CD14-positive monocyte (primary cell): ENCODE measurements around the gene AURKA. TPM values are rescaled to one million over a fixed set of nuclear protein-coding genes. Genes with fewer than 3 reads are reported as not detected.

ENCODE experiments used
- DNase-seq, 3 donors: peaks; one replicate each; pipeline ENCODE4 v3.0.0-alpha.2; 2011 to 2022
- H2AFZ ChIP-seq: 2 replicates; pipeline ENCODE4 v1.6.0; 2012; ENCODE audit warnings: mild to moderate bottlenecking, low read depth, low read length, inconsistent platforms; ENCODE audit not compliant: insufficient read depth, poor library complexity, severe bottlenecking
- H3K27ac ChIP-seq, 2 donors: 1 replicate in 1 of 2; 2 replicates in 1 of 2; pipeline ENCODE4 v1.5.1; 2012 to 2013; ENCODE audit warnings: low read length in 2 of 2, control low read depth in 1 of 2, inconsistent platforms in 1 of 2, low read depth in 1 of 2, mild to moderate bottlenecking in 1 of 2
- H3K27me3 ChIP-seq, 2 donors: one replicate each; pipeline versions ENCODE4 v1.6.0 to v1.6.1; 2011 to 2013; ENCODE audit warnings: low read length in 2 of 2; ENCODE audit not compliant: control insufficient read depth in 2 of 2, insufficient read depth in 2 of 2
- H3K36me3 ChIP-seq, 2 donors: replicated peaks in 1 of 2; 1 replicate in 1 of 2; 2 replicates in 1 of 2; pipeline versions ENCODE4 v1.5.1 to v1.6.1; 2012 to 2013; ENCODE audit warnings: low read length in 2 of 2, control low read depth in 1 of 2, inconsistent platforms in 1 of 2, mild to moderate bottlenecking in 1 of 2; ENCODE audit not compliant: insufficient read depth in 2 of 2, control insufficient read depth in 1 of 2
- H3K4me1 ChIP-seq, 2 donors: 1 replicate in 1 of 2; 2 replicates in 1 of 2; pipeline versions ENCODE4 v1.5.1 to v1.6.1; 2012 to 2013; ENCODE audit warnings: low read length in 2 of 2, control low read depth in 1 of 2, inconsistent platforms in 1 of 2, mild to moderate bottlenecking in 1 of 2, moderate library complexity in 1 of 2; ENCODE audit not compliant: insufficient read depth in 2 of 2, control insufficient read depth in 1 of 2
- H3K4me2 ChIP-seq: replicated peaks from 2 replicates; pipeline ENCODE3; 2012; ENCODE audit warnings: low read length, moderate library complexity, mild to moderate bottlenecking; ENCODE audit not compliant: poor library complexity, severe bottlenecking; ENCODE audit errors: extremely low read depth
- H3K4me3 ChIP-seq, 3 experiments: fragments of 200-600 bp in 1 of 3; sonication (generic) in 1 of 3; replicated peaks in 1 of 3; 1 replicate in 2 of 3; 2 replicates in 1 of 3; pipeline ENCODE4 v1.5.1; 2011 to 2013; ENCODE audit warnings: low read length in 3 of 3, mild to moderate bottlenecking in 3 of 3, control low read depth in 2 of 3, low read depth in 2 of 3, inconsistent platforms in 1 of 3, moderate library complexity in 1 of 3
- H3K79me2 ChIP-seq: 2 replicates; pipeline ENCODE4 v1.6.0; 2012; ENCODE audit warnings: mild to moderate bottlenecking, control low read depth, inconsistent platforms, low read length, moderate library complexity; ENCODE audit not compliant: insufficient read depth
- H3K9ac ChIP-seq: 2 replicates; pipeline ENCODE4 v1.6.0; 2017; ENCODE audit warnings: low read length, mild to moderate bottlenecking; ENCODE audit not compliant: insufficient read depth, poor library complexity, severe bottlenecking
- H3K9me3 ChIP-seq, 2 donors: replicated peaks in 1 of 2; 1 replicate in 1 of 2; 2 replicates in 1 of 2; pipeline versions ENCODE4 v1.5.1 to v1.6.1; 2012 to 2013; ENCODE audit warnings: low read length in 2 of 2, control low read depth in 1 of 2; ENCODE audit not compliant: control insufficient read depth in 1 of 2, insufficient read depth in 1 of 2
- H4K20me1 ChIP-seq: 2 replicates; pipeline ENCODE4 v1.6.0; 2012; ENCODE audit warnings: mild to moderate bottlenecking, low read length, control low read depth, moderate library complexity; ENCODE audit not compliant: insufficient read depth
- H3K27ac Mint-ChIP-seq, 7 donors: one replicate each; pipeline ENCODE4 v1.8.0; 2020; ENCODE audit warnings: mild to moderate bottlenecking in 7 of 7, mixed read lengths in 7 of 7, moderate library complexity in 6 of 7, inconsistent platforms in 2 of 7
- H3K27me3 Mint-ChIP-seq, 3 donors: one replicate each; pipeline ENCODE4 v1.8.0; 2021 to 2022; ENCODE audit warnings: low read depth in 3 of 3, mild to moderate bottlenecking in 3 of 3, mixed read lengths in 3 of 3, moderate library complexity in 3 of 3, inconsistent platforms in 1 of 3
- H3K36me3 Mint-ChIP-seq, 2 donors: one replicate each; pipeline ENCODE4 v1.8.0; 2020; ENCODE audit warnings: mixed read lengths in 2 of 2, inconsistent platforms in 1 of 2, mild to moderate bottlenecking in 1 of 2
- H3K4me1 Mint-ChIP-seq: one replicate; pipeline ENCODE4 v1.8.0; 2020; ENCODE audit warnings: mild to moderate bottlenecking, mixed read lengths
- H3K4me3 Mint-ChIP-seq, 2 donors: one replicate each; pipeline ENCODE4 v1.8.0; 2020; ENCODE audit warnings: mild to moderate bottlenecking in 2 of 2, mixed read lengths in 2 of 2, moderate library complexity in 1 of 2
- H3K9me3 Mint-ChIP-seq, 7 donors: one replicate each; pipeline ENCODE4 v1.8.0; 2020 to 2022; ENCODE audit warnings: mixed read lengths in 7 of 7, mild to moderate bottlenecking in 6 of 7, moderate library complexity in 6 of 7, inconsistent platforms in 2 of 7
- WGBS: methylation state at CpG from one replicate; pipeline ENCODE4 v1.1.5; 2013; ENCODE audit warnings: missing lambda C conversion rate; ENCODE audit not compliant: insufficient coverage; 5-methylcytosine and 5-hydroxymethylcytosine counted together
- intact Hi-C, 2 donors: fragments of 100-400 bp; cut with micrococcal nuclease; formaldehyde crosslinking; loops; one replicate each; pipeline versions ENCODE4 v1.15.0 to v1.15.1; 2023
- polyA plus RNA-seq, 3 donors: library from polyadenylated mRNA; depleted of rRNA in 1 of 3; unstranded in 2 of 3; stranded (reverse) in 1 of 3; fragments of 300-500 nt in 2 of 3; fragments of >200 nt in 1 of 3; fragmentation: Illumina TruSeq in 2 of 3; gene quantifications; 1 replicate in 2 of 3; 2 replicates in 1 of 3; pipeline ENCODE4 v1.2.3, GENCODE V29; 2012 to 2021
- TF ChIP-seq, protein P1 (sequence below): fragments of 200-600 bp; IDR thresholded peaks from one replicate; pipeline ENCODE4 v1.8.0; 2022; ENCODE audit warnings: antibody characterized with exemption, mild to moderate bottlenecking

The AURKA gene
- polyA plus RNA-seq, 3 donors = 1.4 to 1.7 (median 1.5) TPM

DNA sequence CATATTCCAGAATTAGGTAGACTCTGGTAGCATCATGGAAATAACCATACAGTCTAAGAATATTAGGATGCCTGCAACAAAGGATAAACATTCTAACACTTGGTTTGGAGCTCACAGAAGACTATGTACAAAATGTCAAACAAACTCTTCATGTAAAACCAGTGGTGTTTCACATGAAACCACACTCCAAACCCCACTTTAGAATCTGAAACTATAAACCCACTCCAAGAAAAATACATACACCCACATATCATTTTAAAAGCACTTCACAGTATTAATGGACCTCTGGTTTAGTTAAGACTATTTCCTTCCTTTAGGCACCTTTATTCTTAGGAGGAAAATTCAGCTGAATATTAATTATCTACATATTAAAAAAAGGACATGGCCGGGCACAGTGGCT is 10.5 kb downstream of the AURKA start:
- peak overlapping the region in 1 of 2 donors; percentile 50 for H3K27ac ChIP-seq
- peaks cover 22% of the 10 kb centered on the region for H3K4me1 Mint-ChIP-seq
- intact Hi-C loops = no loop called here
- no peak overlapping the region for H3K4me3 ChIP-seq
- WGBS = no CpG with 5 or more reads among the region's 1 CpG
- peaks cover 98% of the 10 kb centered on the region for H3K79me2 ChIP-seq
- no peak overlapping the region for H3K4me3 Mint-ChIP-seq
- no peak overlapping the region for H3K4me2 ChIP-seq
- no peak overlapping the region for H3K9ac ChIP-seq
- peaks cover 0 to 3% (median 0%) of the 10 kb centered on the region in 3 donors for H3K27me3 Mint-ChIP-seq
- TF ChIP-seq, protein P1, sequence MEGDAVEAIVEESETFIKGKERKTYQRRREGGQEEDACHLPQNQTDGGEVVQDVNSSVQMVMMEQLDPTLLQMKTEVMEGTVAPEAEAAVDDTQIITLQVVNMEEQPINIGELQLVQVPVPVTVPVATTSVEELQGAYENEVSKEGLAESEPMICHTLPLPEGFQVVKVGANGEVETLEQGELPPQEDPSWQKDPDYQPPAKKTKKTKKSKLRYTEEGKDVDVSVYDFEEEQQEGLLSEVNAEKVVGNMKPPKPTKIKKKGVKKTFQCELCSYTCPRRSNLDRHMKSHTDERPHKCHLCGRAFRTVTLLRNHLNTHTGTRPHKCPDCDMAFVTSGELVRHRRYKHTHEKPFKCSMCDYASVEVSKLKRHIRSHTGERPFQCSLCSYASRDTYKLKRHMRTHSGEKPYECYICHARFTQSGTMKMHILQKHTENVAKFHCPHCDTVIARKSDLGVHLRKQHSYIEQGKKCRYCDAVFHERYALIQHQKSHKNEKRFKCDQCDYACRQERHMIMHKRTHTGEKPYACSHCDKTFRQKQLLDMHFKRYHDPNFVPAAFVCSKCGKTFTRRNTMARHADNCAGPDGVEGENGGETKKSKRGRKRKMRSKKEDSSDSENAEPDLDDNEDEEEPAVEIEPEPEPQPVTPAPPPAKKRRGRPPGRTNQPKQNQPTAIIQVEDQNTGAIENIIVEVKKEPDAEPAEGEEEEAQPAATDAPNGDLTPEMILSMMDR = no peak
- H3K9me3 ChIP-seq = no peaks in the 10 kb centered on the region
- peaks cover 31 to 66% of the 10 kb centered on the region in 2 donors for H3K36me3 ChIP-seq
- no peak for DNase-seq
- H3K27ac Mint-ChIP-seq = peak overlapping the region in 3 of 7 donors; percentile 19 to 74 (median 71)
- H4K20me1 ChIP-seq = no peaks in the 10 kb centered on the region
- H3K4me1 ChIP-seq = peaks cover 9% of the 10 kb centered on the region in 2 donors
- no peak overlapping the region for H2AFZ ChIP-seq
- H3K27me3 ChIP-seq = no peaks in the 10 kb centered on the region
- peaks cover 0 to 3% (median 0%) of the 10 kb centered on the region in 7 donors for H3K9me3 Mint-ChIP-seq
- peaks cover 42 to 62% of the 10 kb centered on the region in 2 donors for H3K36me3 Mint-ChIP-seq

DNA sequence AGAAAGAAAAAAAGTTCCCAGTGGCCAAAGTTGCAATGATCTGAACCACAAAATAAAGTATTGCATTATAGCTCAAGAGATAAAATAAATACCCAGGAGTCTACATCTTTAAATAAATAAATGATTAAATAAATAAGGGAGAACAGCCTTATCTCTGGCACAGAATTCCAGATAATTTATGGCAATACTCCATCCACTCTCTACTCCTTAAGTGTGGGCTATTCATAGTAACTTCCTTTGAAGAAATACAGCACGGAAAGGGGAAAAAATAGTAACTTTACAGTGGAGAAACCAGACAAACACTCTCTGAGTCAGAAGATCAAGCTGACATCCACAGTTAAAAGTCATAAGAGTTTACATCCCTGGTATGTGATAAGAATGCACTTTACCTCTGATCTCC is 11.6 kb downstream of the AURKA start:
- Mint-ChIP-seq H3K27me3 (peaks cover 0 to 1% (median 0%) of the 10 kb centered on the region in 3 donors), H3K4me3 (no peak overlapping the region), H3K27ac (peak overlapping the region; percentile 45 to 86 (median 68)), H3K9me3 (peaks cover 0 to 3% (median 0%) of the 10 kb centered on the region in 7 donors), H3K4me1 (peaks cover 33% of the 10 kb centered on the region), H3K36me3 (peaks cover 32 to 51% of the 10 kb centered on the region in 2 donors)
- WGBS = no CpG with 5 or more reads among the region's 1 CpG
- Histone ChIP-seq H3K27me3 (no peaks in the 10 kb centered on the region), H3K27ac (peak overlapping the region; percentile 11 to 26), H3K9me3 (no peaks in the 10 kb centered on the region), H3K36me3 (peaks cover 22 to 55% of the 10 kb centered on the region in 2 donors), H3K4me3 (no peak overlapping the region), H4K20me1 (no peaks in the 10 kb centered on the region), H2AFZ (no peak overlapping the region), H3K79me2 (peaks cover 98% of the 10 kb centered on the region), H3K9ac (no peak overlapping the region), H3K4me2 (no peak overlapping the region), H3K4me1 (peaks cover 18 to 20% of the 10 kb centered on the region in 2 donors)
- TF ChIP-seq, protein P1 = no peak
- DNase-seq = peak in 1 of 3 donors; percentile 4
- intact Hi-C loops = no loop called here
